ENCODE results near the gene OR2A5. TPM values are rescaled to one million over a fixed set of nuclear protein-coding genes. Genes with fewer than 3 reads are reported as not detected.

Gene OR2A5
- total and polyA plus RNA-seq, 2 of the 8 experiments (the other 6 are each of a cell fraction or from before 2014, with no cell fraction given) = not detected

GRCh38 chr7:144050093-144050492 is 1.3 kb downstream of the OR2A5 start:
- no peak overlapping the region for H3K14ac ChIP-seq (ENCODE audit: insufficient read length)

More at GRCh38 chr7:144050093-144050492, 1.3 kb downstream of the OR2A5 start:
- CTCF ChIA-PET (ENCODE audit: partially characterized antibody) = no interaction called here
- Histone ChIP-seq H3K79me2 (ENCODE audit: control insufficient read depth in 1 of 2, insufficient read depth in 2 of 2, low read length in 2 of 2) (no peaks in the 10 kb centered on the region), H3K23ac (ENCODE audit: insufficient read length) (no peak overlapping the region), H3K9ac (replicated peaks in 1 of 4; ENCODE audit: extremely low read depth in 1 of 4, low read depth in 3 of 4, low read length in 3 of 4) (no peak overlapping the region), H2BK5ac (ENCODE audit: low read depth, low read length) (no peak overlapping the region), H2AK5ac (ENCODE audit: low read depth, low read length) (no peak overlapping the region), H3K9me3 (ENCODE audit: insufficient read depth in 2 of 2, low read depth in 1 of 2, low read length in 1 of 2) (no peaks in the 10 kb centered on the region), H2BK120ac (replicated peaks; ENCODE audit: low read depth, low read length) (no peak overlapping the region), H3K4me3 (ENCODE audit: extremely low read depth in 1 of 4, insufficient read depth in 2 of 4, low read depth in 3 of 4, low read length in 4 of 4) (no peak overlapping the region), H3K27me3 (replicated peaks in 1 of 4; ENCODE audit: control insufficient read depth in 3 of 4, extremely low read depth in 1 of 4, insufficient read depth in 3 of 4, low read length in 3 of 4) (no peaks in the 10 kb centered on the region), H4K20me1 (replicated peaks in 1 of 2; ENCODE audit: control insufficient read depth in 1 of 2, insufficient read depth in 2 of 2, low read length in 2 of 2) (no peaks in the 10 kb centered on the region), H3K4me1 (replicated peaks in 1 of 4; ENCODE audit: control insufficient read depth in 3 of 4, insufficient read depth in 4 of 4, low read length in 3 of 4) (no peaks in the 10 kb centered on the region), H4K5ac (ENCODE audit: insufficient read length, low read depth, low read length) (no peak overlapping the region), H3K4ac (replicated peaks; ENCODE audit: insufficient read length, low read depth, low read length) (no peak overlapping the region), H2BK20ac (ENCODE audit: low read length) (no peak overlapping the region), H3K36me3 (ENCODE audit: control insufficient read depth in 2 of 4, insufficient read depth in 4 of 4, low read length in 3 of 4) (no peaks in the 10 kb centered on the region), H4K91ac (replicated peaks; ENCODE audit: insufficient read length, low read length) (no peak overlapping the region), H4K8ac (ENCODE audit: extremely low read depth, insufficient read depth, low read length) (no peak overlapping the region), H3K56ac (replicated peaks; ENCODE audit: insufficient read length, low read depth, low read length) (no peak overlapping the region), H2BK15ac (ENCODE audit: low read length) (no peak overlapping the region), H3K18ac (ENCODE audit: extremely low read depth, low read length) (no peak overlapping the region), H3K23me2 (ENCODE audit: low read depth, low read length) (no peaks in the 10 kb centered on the region; the same call in 1 of the 2 replicates), H2BK12ac (ENCODE audit: low read depth, low read length) (no peak overlapping the region), H2AFZ (ENCODE audit: low read length) (no peak overlapping the region), H3K79me1 (ENCODE audit: low read depth, low read length) (no peaks in the 10 kb centered on the region), H3K4me2 (ENCODE audit: insufficient read depth in 1 of 2, low read depth in 2 of 2, low read length in 2 of 2) (no peak overlapping the region), H3K27ac (ENCODE audit: low read depth, low read length) (no peak overlapping the region)
- FAIRE-seq (no peak), DNase-seq (ENCODE audit: low read depth in 1 of 2, low spot score in 2 of 2) (no peak)
- 90% methylated on average over 3 of the region's 3 CpGs; no CpG with 5 or more reads in 1 of the 2 experiments for WGBS, 2 experiments (ENCODE audit: extremely low coverage in 1 of 2, insufficient coverage in 1 of 2, insufficient read length in 1 of 2, insufficient replicate concordance in 2 of 2, low coverage in 1 of 2, low lambda C conversion rate in 2 of 2, missing lambda C conversion rate in 1 of 2)
- POLR2A ChIA-PET (ENCODE audit: partially characterized antibody) = no interaction called here
- TF ChIP-seq SUZ12 (IDR thresholded peaks at IDR 0.05; ENCODE audit: low read length) (no peak), RBBP5 (IDR thresholded peaks at IDR 0.05; ENCODE audit: borderline replicate concordance, low read depth, low read length) (no peak), CHD1 (IDR thresholded peaks at IDR 0.05; ENCODE audit: low read depth, low read length) (no peak), KDM1A (IDR thresholded peaks at IDR 0.05; ENCODE audit: borderline replicate concordance, low read length) (no peak), ATF3 (IDR thresholded peaks at IDR 0.05; ENCODE audit: insufficient read depth, low read depth, low read length) (no peak), SIN3A (conservative IDR thresholded peaks at IDR 0.05 in 1 of 2, IDR thresholded peaks at IDR 0.05 in 1 of 2; ENCODE audit: low read depth in 1 of 2, low read length in 2 of 2) (no peak), POLR2A (IDR thresholded peaks at IDR 0.05; ENCODE audit: control extremely low read depth in 1 of 2, low read depth in 2 of 2, low read length in 2 of 2) (no peak), GTF2F1 (IDR thresholded peaks at IDR 0.05; ENCODE audit: borderline replicate concordance, low read depth, low read length) (no peak)

Data from H1 (cell line).